SH-SY5Y (cell line): ENCODE measurements around the gene HSPH1.

Source experiments
- GATA2 ChIP-seq: IDR thresholded peaks from 2 replicates; pipeline ENCODE4 v1.6.1; 2011; ENCODE audit warnings: mild to moderate bottlenecking, low read depth, low read length
- GATA3 ChIP-seq: IDR thresholded peaks from 2 replicates; pipeline ENCODE4 v1.6.1; 2011; ENCODE audit warnings: low read depth, mild to moderate bottlenecking, low read length, moderate library complexity

DNA sequence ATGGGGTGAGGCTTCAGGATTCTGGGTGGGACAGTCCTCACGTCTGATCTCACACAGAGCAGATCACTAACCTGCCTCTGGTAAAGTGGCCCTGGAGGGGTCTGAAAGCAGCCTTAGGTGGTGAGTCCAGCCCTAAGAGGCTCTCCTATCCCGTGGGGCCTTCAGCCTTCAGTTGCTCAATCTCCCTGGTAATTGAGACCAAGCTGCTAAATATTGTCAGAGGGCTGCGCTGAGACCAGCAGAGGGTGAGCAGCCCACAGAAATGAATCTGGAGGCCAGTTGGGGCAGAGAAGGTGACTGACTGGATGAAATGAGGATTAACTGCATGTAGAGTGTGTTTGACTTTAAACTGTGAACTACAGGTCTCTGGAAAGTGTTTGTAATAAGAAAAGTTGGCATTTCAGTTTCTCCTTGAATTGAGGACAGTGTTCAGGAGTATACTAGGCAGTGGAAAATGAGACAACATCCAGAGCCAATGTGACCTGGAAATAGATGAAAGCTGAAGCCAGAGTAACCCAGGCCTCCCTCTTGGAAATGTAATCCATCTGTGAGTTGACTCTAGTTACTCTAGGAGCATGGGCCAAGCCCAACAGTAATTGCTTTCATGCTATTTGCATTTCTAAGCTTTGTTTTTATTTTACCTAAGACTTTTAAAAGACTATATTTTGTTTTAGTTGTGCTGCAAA lies 14.3 kb upstream of the HSPH1 start:
- TF ChIP-seq GATA3 (no peak), GATA2 (no peak)
